ENCODE measurements around the gene TSR3.

DNA sequence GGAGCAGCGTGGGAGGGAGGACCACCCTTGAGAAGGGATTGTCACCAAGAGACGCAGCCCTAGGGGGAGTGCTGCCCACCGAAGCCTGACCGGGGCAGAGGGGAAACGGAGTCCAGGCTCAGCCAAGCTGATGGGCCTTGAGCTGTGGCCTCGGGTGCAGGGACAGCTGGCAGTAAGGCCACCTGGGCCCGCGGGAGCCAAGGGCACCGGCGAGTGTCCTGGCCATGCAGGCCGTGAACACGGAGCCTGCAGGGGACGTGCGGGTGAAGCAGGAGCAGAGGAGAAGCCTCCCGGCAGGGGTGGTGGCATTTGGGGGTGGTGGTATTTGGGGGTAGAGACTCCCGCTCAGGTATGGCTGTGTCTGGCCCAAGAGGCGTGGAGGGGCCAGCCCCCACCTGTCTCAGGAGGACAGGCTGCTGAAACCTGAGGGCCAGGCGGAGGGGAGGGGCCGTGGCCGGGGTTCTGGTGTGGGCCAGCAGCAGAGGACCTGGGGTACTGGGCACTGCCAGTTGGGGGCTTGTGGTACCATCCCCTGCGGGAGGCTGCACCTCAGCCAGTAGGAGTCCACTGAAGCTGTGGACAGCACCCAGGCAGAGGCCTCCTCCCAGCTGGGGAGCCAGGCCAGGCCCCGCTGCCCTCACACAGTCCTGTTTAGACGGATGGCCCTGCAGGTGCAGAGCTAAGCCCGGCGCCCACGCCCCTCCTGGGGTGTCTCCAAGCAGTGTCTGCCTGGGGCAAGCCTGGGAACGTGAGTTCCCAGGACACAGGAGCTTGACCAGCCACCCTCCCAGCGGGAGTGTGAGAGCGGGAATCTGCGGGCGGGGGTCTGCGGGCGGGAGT is 4.6 kb upstream of the TSR3 start:
- TF ChIP-seq, protein P1, sequence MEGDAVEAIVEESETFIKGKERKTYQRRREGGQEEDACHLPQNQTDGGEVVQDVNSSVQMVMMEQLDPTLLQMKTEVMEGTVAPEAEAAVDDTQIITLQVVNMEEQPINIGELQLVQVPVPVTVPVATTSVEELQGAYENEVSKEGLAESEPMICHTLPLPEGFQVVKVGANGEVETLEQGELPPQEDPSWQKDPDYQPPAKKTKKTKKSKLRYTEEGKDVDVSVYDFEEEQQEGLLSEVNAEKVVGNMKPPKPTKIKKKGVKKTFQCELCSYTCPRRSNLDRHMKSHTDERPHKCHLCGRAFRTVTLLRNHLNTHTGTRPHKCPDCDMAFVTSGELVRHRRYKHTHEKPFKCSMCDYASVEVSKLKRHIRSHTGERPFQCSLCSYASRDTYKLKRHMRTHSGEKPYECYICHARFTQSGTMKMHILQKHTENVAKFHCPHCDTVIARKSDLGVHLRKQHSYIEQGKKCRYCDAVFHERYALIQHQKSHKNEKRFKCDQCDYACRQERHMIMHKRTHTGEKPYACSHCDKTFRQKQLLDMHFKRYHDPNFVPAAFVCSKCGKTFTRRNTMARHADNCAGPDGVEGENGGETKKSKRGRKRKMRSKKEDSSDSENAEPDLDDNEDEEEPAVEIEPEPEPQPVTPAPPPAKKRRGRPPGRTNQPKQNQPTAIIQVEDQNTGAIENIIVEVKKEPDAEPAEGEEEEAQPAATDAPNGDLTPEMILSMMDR (conservative IDR thresholded peaks at IDR 0.05; ENCODE audit: low read depth, low read length), result no peak
- no peak for TF ChIP-seq EZH2 (IDR thresholded peaks at IDR 0.05; ENCODE audit: low read length, unreplicated experiment)
